Vagina (tissue), 2 donors: ENCODE results near the gene DFFB. TPM values are rescaled to one million over a fixed set of nuclear protein-coding genes. Genes with fewer than 3 reads are reported as not detected.
A peak's percentile ranks its signal among the peaks of the same experiment; 100 is the strongest.
"Not testable (repeated sequence)": the region's sequence is repeated elsewhere in the genome, so short reads cannot be mapped to it uniquely, and the experiment has no call there.

ENCODE experiments used
- DNase-seq, 2 donors: peaks; one replicate each; pipeline ENCODE4 v3.0.0-alpha.2; 2017; ENCODE audit errors: extremely low spot score in 2 of 2
- H3K27ac ChIP-seq: fragments of 200-600 bp; sonication (generic); one replicate; pipeline ENCODE4 v1.5.1; 2019
- H3K27me3 ChIP-seq: fragments of 200-600 bp; sonication (generic); one replicate; pipeline ENCODE4 v1.5.1; 2019
- H3K36me3 ChIP-seq, 2 donors: fragments of 200-600 bp; sonication (generic); one replicate each; pipeline ENCODE4 v1.5.1; 2017 to 2019
- H3K4me1 ChIP-seq: fragments of 200-600 bp; sonication (generic); one replicate; pipeline ENCODE4 v1.5.1; 2019
- H3K4me3 ChIP-seq, 2 donors: fragments of 200-600 bp; sonication (generic); 1 replicate in 1 of 2; 2 replicates in 1 of 2; pipeline ENCODE4 v1.5.1; 2016 to 2019
- H3K9me3 ChIP-seq: fragments of 200-600 bp; sonication (generic); one replicate; pipeline ENCODE4 v1.5.1; 2019
- POLR2A ChIP-seq, 2 donors: fragments of 450-650 bp; IDR thresholded peaks; one replicate each; pipeline ENCODE4 v1.6.1; 2017; ENCODE audit warnings: antibody characterized with exemption in 2 of 2, mild to moderate bottlenecking in 2 of 2, moderate library complexity in 2 of 2
- POLR2AphosphoS5 ChIP-seq, 2 donors: sonication (generic); formaldehyde crosslinking; IDR thresholded peaks; one replicate each; pipeline ENCODE4 v1.9.0; 2017; ENCODE audit warnings: antibody characterized with exemption in 2 of 2, mild to moderate bottlenecking in 2 of 2, low read depth in 1 of 2; ENCODE audit not compliant: insufficient read depth in 1 of 2
- intact Hi-C: fragments of 100-400 bp; cut with DNase I; formaldehyde crosslinking; loops from one replicate; pipeline ENCODE4 v1.15.1; 2023
- total RNA-seq: library from RNA; depleted of rRNA; stranded (reverse); fragments of >200 nt; gene quantifications from one replicate; pipeline ENCODE4 v1.2.3, GENCODE V29; 2016
- TF ChIP-seq, protein P1 (sequence below), 3 experiments: fragments of 450-650 bp in 2 of 3; fragments of 200-600 bp in 1 of 3; sonication (generic) in 1 of 3; IDR thresholded peaks; one replicate each; pipeline ENCODE4 v1.5.1; 2017 to 2019; ENCODE audit warnings: antibody characterized with exemption in 3 of 3, mild to moderate bottlenecking in 2 of 3, moderate library complexity in 2 of 3

DFFB gene, protein sequence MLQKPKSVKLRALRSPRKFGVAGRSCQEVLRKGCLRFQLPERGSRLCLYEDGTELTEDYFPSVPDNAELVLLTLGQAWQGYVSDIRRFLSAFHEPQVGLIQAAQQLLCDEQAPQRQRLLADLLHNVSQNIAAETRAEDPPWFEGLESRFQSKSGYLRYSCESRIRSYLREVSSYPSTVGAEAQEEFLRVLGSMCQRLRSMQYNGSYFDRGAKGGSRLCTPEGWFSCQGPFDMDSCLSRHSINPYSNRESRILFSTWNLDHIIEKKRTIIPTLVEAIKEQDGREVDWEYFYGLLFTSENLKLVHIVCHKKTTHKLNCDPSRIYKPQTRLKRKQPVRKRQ
- 8.8 TPM for total RNA-seq

- Histone ChIP-seq H3K4me1 (peaks cover 35% of the 10 kb centered on the region), H3K36me3 (no peaks in the 10 kb centered on the region), H3K27ac (peak within 1 kb of the TSS; percentile 65), H3K4me3 (peak within 1 kb of the TSS; percentile 61 to 96), H3K9me3 (no peaks in the 10 kb centered on the region), H3K27me3 (no peaks in the 10 kb centered on the region)
- TF ChIP-seq POLR2AphosphoS5 (IDR thresholded peaks at IDR 0.05; ENCODE audit: insufficient read depth in 1 of 2, low read depth in 1 of 2) (peak; percentile 89 to 96), POLR2A (IDR thresholded peaks at IDR 0.05) (peak in 1 of 2 donors; percentile 20)
- TF ChIP-seq, protein P1, sequence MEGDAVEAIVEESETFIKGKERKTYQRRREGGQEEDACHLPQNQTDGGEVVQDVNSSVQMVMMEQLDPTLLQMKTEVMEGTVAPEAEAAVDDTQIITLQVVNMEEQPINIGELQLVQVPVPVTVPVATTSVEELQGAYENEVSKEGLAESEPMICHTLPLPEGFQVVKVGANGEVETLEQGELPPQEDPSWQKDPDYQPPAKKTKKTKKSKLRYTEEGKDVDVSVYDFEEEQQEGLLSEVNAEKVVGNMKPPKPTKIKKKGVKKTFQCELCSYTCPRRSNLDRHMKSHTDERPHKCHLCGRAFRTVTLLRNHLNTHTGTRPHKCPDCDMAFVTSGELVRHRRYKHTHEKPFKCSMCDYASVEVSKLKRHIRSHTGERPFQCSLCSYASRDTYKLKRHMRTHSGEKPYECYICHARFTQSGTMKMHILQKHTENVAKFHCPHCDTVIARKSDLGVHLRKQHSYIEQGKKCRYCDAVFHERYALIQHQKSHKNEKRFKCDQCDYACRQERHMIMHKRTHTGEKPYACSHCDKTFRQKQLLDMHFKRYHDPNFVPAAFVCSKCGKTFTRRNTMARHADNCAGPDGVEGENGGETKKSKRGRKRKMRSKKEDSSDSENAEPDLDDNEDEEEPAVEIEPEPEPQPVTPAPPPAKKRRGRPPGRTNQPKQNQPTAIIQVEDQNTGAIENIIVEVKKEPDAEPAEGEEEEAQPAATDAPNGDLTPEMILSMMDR (IDR thresholded peaks at IDR 0.05), result peak in 2 of 3 experiments; percentile 31 to 34
- DNase-seq, result peak; percentile 91 to 99
- intact Hi-C loops, result no loop called here
These were observed at the start of gene DFFB, which contains the start of gene CEP104 for GRCh38 chr1:3856923-3857790. DFFB (plus strand) TSS chr1:3857476; CDS start chr1:3857604, 128 bp downstream. CEP104 (minus strand) TSS chr1:3857211; CDS start chr1:3852407, 4,804 bp downstream.

- Histone ChIP-seq H3K4me3 (no peak overlapping the region), H3K36me3 (no peaks in the 10 kb centered on the region), H3K9me3 (no peaks in the 10 kb centered on the region), H3K4me1 (no peaks in the 10 kb centered on the region), H3K27ac (no peak overlapping the region), H3K27me3 (no peaks in the 10 kb centered on the region)
- no peak for DNase-seq
- TF ChIP-seq POLR2A (IDR thresholded peaks at IDR 0.05), result no peak
- TF ChIP-seq, protein P1 (IDR thresholded peaks at IDR 0.05), result no peak
- no peak for TF ChIP-seq POLR2AphosphoS5 (IDR thresholded peaks at IDR 0.05; ENCODE audit: insufficient read depth in 1 of 2, low read depth in 1 of 2)
- intact Hi-C loops, result no loop called here
These were observed 49.5 kb upstream of the DFFB start for GRCh38 chr1:3807769-3808168.

- Histone ChIP-seq H3K4me3 (no peak overlapping the region), H3K4me1 (no peaks in the 10 kb centered on the region), H3K27ac (no peak overlapping the region), H3K36me3 (peaks cover 0 to 6% of the 10 kb centered on the region in 2 donors), H3K9me3 (no peaks in the 10 kb centered on the region), H3K27me3 (no peaks in the 10 kb centered on the region)
- TF ChIP-seq, protein P1 (IDR thresholded peaks at IDR 0.05), result no peak
- TF ChIP-seq POLR2AphosphoS5 (IDR thresholded peaks at IDR 0.05; ENCODE audit: insufficient read depth in 1 of 2, low read depth in 1 of 2) (no peak), POLR2A (IDR thresholded peaks at IDR 0.05) (no peak)
- intact Hi-C loops, result no loop called here
- DNase-seq, result no peak
These were observed 47.6 kb upstream of the DFFB start for GRCh38 chr1:3809680-3810079.

DNA sequence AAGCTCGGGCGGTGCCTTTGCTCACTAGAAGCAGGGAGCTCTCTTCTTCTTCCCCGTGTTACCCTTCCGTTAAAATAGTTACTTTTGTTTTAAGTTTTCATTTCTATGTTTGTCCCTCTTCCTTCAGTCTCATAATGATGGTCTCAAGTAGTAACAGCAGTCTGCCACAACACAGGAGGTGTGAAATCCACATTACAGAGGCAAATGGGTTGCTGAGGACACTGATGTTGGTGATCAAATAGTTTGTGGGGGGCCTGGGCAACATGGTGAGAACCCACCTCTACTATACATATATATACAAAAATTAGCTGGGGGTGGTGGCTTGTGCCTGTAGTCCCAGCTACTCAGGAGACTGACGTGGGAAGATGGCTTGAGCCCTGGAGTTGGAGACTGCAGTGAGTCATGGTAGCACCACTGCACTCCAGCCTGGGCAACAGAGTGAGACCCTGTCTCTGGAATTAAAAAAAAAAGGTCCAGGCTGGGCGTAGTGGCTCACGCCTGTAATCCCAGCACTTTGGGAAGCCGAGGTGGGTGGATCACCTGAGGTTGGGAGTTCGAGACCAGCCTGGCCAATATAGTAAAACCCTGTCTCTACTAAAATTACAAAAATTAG, 47.0 kb upstream of the DFFB start:
- H3K27ac ChIP-seq, intact Hi-C loops, H3K4me1 ChIP-seq, H3K9me3 ChIP-seq, H3K4me3 ChIP-seq, DNase-seq, H3K27me3 ChIP-seq: not testable (repeated sequence)
- peaks cover 0 to 12% of the 10 kb centered on the region in 2 donors for H3K36me3 ChIP-seq

- TF ChIP-seq POLR2AphosphoS5 (IDR thresholded peaks at IDR 0.05; ENCODE audit: insufficient read depth in 1 of 2, low read depth in 1 of 2) (no peak), POLR2A (IDR thresholded peaks at IDR 0.05) (no peak)
- TF ChIP-seq, protein P1 (IDR thresholded peaks at IDR 0.05), result no peak
- no peak overlapping the region for H3K27ac ChIP-seq
These were observed 45.7 kb upstream of the DFFB start for GRCh38 chr1:3811595-3811911.

More at GRCh38 chr1:3811595-3811911, 45.7 kb upstream of the DFFB start:
- Histone ChIP-seq H3K36me3 (peaks cover 0 to 21% of the 10 kb centered on the region in 2 donors), H3K27me3 (no peaks in the 10 kb centered on the region), H3K9me3 (no peaks in the 10 kb centered on the region), H3K4me3 (no peak overlapping the region), H3K4me1 (no peaks in the 10 kb centered on the region)
- intact Hi-C loops, result no loop called here
- no peak for DNase-seq
